GM18858 (cell line): ENCODE data around the gene FAM120B.

Source experiments
- ATAC-seq: cut with Tn5 transposase; IDR thresholded peaks from one replicate; pipeline ENCODE4 v1.9.1; 2021; ENCODE audit not compliant: unreplicated experiment

The FAM120B gene

DNA sequence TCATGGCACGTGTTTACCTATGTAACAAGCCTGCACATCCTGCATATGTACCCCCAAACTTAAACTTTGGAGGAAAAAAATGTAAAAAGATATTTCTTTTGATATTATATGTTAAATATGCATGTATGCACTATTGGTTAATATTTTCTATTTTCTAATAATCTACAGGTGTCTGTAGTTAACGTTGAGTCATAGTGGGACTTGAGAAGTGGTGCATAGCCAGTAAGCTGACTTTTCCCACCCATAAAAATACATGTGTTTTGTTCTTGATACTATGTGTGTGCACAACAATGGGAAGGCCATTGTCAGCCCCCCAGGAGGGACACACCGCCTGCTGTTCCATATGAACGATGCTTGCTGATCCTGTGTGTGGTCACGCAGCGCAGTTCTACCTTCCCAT is 49.1 kb downstream of the FAM120B start:
- ATAC-seq, result no peak

DNA sequence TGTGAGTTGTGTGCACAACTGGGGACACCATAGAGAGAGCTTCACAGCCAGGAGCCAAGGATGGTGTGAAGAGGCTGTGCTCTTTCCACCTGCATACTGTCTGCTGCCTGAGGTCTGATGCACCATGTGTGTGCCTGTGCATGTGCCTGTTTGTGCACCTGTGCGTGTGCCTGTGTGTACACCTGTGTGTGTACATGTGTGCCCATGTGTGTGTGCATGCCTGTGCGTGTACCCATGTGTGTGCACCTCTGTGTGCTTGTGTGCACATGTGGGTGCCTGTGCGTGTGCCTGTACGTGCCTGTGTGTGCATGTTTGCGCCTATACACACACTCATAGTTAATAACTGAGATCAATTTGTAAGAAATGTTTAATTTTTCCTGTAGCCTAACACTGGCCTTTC is 51.3 kb downstream of the FAM120B start:
- no peak for ATAC-seq

DNA sequence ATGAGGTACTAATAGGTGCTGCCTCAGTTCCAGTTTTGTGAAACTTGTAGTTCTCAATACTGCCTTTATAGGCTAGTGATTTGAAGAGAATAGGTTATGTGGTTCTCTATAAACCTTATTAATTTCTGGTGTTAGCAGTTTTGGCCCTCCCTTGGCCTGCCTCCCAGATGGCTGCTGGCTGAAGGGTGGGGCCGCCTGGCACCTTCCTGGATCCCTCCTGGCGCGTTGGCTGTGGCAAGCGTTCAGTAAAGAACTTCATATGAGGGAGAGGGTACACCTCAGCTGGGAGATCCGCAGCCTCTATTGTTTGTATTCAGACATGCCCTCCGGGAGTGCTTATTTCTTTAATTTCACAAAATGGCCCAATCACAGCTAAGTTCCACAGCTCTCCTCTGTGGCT is 51.9 kb downstream of the FAM120B start:
- ATAC-seq, result no peak

GRCh38 chr6:170360476-170360875 is 53.9 kb downstream of the FAM120B start:
- no peak for ATAC-seq

DNA sequence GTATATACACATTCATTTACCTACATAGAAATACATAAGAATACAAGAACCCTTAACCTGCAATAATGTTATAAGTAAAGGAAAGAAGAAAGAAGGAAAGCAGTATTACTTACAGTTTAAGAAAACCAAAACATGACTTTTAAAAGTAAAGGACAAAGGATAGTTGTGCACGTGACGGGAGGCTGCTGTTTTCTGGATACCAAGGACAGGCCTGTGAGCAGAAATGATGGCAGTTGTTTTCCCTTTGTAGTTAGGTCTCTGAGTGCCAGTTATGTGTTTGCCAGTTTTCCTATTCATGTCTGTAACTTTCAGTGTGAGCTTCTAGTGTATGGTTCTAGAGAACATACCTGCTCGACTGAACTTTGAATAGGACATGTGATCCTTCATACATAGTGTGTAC is 54.8 kb downstream of the FAM120B start:
- ATAC-seq, result no peak

DNA sequence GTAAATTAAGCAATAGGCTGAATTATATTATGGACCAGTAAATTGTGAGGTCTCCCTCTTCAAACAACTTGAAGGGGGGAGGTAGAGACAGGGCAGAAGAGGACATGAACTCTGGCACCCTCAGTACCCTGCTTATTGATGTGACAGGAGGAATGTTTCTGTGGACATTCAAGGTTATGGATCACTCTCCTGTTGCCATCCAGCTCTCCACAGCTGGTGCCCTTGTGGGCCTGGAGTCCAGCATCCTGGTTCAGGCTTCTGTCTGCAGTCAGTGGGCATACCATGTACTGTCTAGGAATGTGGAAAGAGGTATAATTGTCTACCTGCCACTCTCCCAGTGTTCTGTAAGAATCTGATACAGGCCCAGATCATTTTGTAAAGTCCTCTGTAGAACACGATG is 55.6 kb downstream of the FAM120B start:
- ATAC-seq, result no peak

DNA sequence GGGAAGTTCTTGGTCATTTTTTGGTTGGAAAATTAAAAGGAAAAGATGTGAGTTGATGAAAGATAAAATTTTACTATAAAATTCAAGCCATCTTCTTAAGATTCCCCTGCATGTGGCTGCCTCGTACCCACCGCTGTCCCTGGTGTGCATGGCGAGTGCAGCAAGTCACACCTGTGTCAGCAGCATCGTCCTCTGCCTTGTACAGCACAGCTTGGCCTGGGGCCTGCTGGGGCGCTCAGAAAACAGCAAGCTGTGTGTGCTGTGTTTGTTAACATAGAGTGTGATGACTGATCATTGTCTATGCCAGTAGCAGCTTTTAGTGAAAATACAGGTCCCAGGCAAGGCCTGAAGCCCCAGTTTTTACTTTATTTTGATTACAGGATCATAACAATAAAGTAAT is 56.7 kb downstream of the FAM120B start:
- no peak for ATAC-seq

DNA sequence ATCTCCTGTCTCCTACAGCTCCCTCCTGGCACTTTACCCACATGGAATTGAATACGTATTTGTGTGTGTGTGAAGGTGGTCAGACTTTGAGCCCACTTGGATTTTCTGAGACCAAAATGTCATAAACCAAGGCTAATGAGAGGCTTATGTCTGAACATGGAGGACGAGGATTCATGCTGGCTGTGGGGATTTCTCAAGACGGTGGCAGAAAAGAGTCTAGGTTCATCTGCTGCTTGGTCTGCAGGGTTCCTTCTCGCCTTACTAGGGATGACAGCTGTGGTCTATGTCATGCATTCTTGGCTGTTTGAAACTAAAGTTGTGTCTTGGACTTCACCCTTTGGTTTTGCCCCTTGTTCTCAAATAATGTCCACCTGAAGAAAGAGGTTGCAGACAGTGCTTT is 58.6 kb downstream of the FAM120B start:
- ATAC-seq, result no peak

- ATAC-seq, result no peak
Observed at GRCh38 chr6:170365593-170365992, 59.0 kb downstream of the FAM120B start.

DNA sequence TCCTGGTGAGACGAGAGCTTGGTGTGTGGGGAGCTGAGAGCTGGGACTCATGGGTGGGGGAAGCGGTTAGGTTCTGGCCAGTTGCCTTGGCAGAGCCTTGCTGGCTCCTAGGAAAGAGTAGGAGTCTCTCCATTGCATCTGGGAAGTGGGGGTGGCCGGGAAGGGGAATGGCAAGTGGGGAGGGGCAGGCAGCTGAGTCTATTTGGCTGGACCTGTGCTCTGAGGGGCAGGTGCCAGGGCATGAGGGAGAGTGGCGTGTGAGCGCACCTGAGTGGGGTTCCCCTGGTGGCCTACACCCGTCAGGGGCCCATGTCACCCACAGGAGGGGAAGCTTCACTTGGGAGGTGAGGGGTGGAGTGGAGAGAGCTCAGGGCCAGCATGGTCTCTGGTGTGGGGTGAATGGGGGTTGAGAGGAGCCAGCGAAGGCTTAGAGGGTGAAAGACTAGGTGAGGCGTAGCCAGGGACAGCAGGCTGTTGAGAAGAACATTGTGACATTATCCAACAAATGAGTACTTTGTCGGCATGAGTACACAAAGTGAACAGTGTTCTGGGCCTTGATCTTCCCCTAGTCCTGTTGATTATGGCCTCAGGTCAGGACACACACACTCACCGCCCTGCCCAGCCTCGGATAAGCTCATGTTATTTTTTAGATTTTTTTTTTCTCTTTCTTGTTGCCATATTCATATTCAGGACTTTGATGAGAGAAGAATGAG is 59.8 kb downstream of the FAM120B start:
- no peak for ATAC-seq

- ATAC-seq, result no peak
Observed at GRCh38 chr6:170367241-170367640, 60.7 kb downstream of the FAM120B start.

- no peak for ATAC-seq
Observed at GRCh38 chr6:170368544-170368943, 62.0 kb downstream of the FAM120B start.

GRCh38 chr6:170369403-170369802 is 62.8 kb downstream of the FAM120B start:
- no peak for ATAC-seq

- no peak for ATAC-seq
Observed at GRCh38 chr6:170370416-170370815, 63.9 kb downstream of the FAM120B start.

DNA sequence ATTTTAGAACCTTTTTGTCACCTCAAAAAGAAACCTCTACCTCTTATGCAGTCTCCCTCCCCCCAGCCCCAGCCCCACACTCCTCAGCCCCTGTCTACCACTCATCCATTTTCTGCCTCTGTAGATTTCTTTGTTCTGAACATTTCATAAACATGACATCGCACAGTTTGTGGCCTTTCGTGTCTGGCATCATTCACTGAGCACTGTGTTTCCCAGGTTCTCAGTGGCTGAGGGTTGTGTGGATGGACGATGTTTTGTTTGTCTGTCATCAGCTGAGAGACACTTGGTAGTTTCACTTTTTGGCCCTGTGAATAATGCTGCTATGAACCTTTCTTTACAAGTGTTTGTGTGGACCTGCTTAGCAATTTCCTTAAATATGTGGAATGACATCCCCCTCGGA is 64.5 kb downstream of the FAM120B start:
- no peak for ATAC-seq

DNA sequence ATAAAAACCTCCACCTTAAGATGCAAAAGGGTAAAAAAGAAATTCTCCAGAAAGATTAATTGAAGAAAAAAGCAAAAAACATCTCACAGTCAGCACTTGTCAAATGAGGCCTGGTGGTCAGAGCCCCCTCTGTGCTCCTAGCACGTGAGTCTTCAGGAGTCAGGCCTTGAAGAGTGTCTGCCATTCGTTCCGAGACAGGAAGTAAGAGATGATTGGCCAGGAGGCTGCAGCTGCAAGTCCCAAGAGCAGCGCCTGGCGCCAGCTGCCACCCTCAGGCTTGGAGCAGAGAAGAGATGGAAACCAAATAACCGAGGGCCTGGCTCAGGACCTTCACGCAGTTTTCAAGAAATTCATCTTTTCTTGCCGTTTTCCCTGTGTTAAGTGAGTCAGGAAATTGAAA is 65.0 kb downstream of the FAM120B start:
- ATAC-seq, result no peak

GRCh38 chr6:170372380-170373325 is 66.1 kb downstream of the FAM120B start:
- ATAC-seq, result no peak

DNA sequence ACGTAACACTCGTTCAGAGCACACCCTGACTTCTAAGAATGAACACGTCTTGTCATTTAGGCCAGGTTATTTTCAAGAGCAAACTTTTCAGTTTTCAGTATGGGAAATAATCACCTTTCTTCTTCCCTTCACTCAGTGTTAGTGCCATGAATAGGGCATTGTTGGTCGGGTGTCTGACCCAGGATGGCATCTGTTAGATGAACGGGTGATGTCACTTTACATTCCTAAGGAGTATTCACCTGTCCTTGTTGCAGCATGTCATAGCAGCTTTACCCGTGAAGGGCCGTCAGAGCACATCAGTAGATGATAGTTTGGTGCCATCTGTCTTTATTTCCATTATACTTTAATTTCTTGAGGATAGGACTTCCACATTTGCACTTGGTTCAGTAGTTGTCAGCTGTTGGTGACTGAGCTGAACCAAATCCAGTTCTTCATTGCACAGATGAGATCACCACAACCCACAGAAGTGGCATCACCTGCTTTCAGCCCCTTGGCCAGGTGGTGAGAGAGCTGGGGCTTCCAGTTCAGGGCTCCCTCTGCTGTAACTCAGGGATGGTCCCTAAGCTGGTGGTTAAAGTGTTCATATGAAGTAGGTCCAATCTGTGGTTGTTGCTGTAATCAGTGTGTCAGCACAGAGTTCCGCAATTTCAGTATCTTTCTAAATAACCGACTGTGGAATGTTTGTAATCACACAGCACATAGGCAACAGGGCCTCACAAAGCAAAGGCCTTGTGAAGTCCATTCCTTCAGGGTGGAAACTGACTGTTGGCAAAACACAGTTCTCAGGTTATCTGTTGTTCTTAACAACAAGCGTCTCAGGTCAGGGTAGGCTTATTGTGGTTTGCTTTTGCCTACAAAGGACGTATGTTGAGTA is 68.2 kb downstream of the FAM120B start:
- ATAC-seq, result no peak

GRCh38 chr6:170375661-170376060 is 69.1 kb downstream of the FAM120B start:
- no peak for ATAC-seq

GRCh38 chr6:170376386-170377043 is 70.0 kb downstream of the FAM120B start:
- ATAC-seq, result no peak

GRCh38 chr6:170378502-170378901 is 71.9 kb downstream of the FAM120B start:
- ATAC-seq, result no peak
